Stomach smooth muscle (tissue), 2 donors: ENCODE results near the gene ARHGEF10L.

Source experiments
- H3K27ac ChIP-seq: one replicate; pipeline ENCODE4 v1.7.0; 2013; ENCODE audit warnings: mild to moderate bottlenecking, low read length, inconsistent platforms
- H3K27me3 ChIP-seq, 2 donors: one replicate each; pipeline ENCODE4 v1.7.0; 2013; ENCODE audit warnings: low read length in 2 of 2; ENCODE audit not compliant: insufficient read depth in 2 of 2, control insufficient read depth in 1 of 2
- H3K36me3 ChIP-seq, 2 donors: one replicate each; pipeline ENCODE4 v1.7.0; 2013; ENCODE audit warnings: low read length in 2 of 2; ENCODE audit not compliant: control insufficient read depth in 2 of 2, insufficient read depth in 2 of 2
- H3K4me1 ChIP-seq: one replicate; pipeline ENCODE4 v1.7.0; 2013; ENCODE audit warnings: low read length; ENCODE audit not compliant: control insufficient read depth, insufficient read depth
- H3K4me3 ChIP-seq, 2 donors: one replicate each; pipeline ENCODE4 v1.7.0; 2013; ENCODE audit warnings: low read length in 2 of 2
- H3K9ac ChIP-seq, 2 donors: one replicate each; pipeline ENCODE4 v1.7.0; 2013; ENCODE audit warnings: low read length in 2 of 2, mild to moderate bottlenecking in 1 of 2
- H3K9me3 ChIP-seq, 2 donors: one replicate each; pipeline ENCODE4 v1.7.0; 2013; ENCODE audit warnings: low read length in 2 of 2; ENCODE audit not compliant: control insufficient read depth in 2 of 2
- donor health status: healthy.
- donor health status: Pancreatic carcinoma.

Gene ARHGEF10L

DNA sequence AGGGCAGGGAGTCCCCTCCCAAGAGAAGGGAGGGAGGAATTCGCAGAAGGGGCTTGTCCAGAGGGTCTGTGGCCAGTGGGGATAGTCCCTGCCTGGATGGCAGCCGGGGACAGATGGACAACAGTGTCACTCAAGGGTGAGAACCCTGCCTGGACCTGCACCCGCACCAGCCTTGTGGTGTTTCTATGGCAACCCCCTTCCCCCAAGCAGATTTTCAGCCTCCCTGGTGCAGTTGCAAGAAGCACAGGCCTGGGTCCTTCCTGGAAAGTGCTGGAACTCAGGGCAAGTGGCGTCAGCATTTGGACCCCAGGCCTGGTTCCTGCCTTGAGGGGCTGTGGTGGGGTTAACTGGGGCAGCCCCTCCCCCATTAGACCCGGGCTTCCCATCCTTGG, 131.8 kb downstream of the ARHGEF10L start:
- Histone ChIP-seq H3K9me3 (no peaks in the 10 kb centered on the region), H3K36me3 (peaks cover 8 to 19% of the 10 kb centered on the region in 2 donors), H3K27ac (peak overlapping the region; percentile 6), H3K4me1 (peaks cover 13% of the 10 kb centered on the region), H3K27me3 (no peaks in the 10 kb centered on the region), H3K9ac (no peak overlapping the region), H3K4me3 (no peak overlapping the region)

DNA sequence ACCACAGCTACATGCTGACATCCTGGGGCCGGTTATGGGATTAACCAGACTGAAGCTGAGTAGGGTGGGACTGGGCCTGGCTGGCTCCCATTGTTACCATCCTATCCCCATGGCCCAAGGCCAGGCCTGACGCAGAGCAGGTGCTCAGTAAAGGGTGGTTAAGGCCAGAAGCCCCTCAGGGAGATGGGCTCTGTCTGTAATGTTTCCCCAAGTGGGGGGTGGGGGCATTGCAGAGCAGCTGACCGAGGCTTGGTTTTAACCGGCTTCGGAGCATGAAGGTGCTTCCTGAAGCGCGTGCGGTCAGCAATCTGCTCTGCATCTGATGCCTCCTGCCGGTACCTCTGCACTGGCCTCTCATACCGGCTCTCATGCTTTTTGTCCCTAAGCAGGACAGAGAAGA, 132.2 kb downstream of the ARHGEF10L start:
- Histone ChIP-seq H3K9ac (no peak overlapping the region), H3K4me1 (peaks cover 13% of the 10 kb centered on the region), H3K27ac (peak overlapping the region; percentile 6), H3K4me3 (no peak overlapping the region), H3K9me3 (no peaks in the 10 kb centered on the region), H3K27me3 (no peaks in the 10 kb centered on the region), H3K36me3 (peaks cover 8 to 21% of the 10 kb centered on the region in 2 donors)

DNA sequence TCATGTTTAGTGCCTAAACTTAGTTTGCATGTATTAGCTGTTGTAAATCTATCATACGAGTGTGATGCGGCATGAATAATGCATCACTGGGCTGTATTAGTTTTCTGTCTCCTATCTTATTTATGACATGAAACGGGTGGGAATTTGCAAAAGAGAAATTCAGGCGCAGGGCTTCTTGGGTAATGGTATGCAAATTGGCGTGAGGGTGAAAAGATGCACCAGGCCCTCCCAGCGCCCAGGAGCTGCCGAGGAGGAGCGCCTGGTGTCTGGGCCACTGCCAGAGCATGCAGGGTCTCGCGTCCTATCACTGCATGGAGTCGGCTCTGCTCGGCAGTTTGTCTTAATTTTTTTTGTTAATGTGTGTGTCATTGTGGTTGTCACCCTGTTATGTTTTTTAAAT, 132.7 kb downstream of the ARHGEF10L start:
- peaks cover 13% of the 10 kb centered on the region for H3K4me1 ChIP-seq

DNA sequence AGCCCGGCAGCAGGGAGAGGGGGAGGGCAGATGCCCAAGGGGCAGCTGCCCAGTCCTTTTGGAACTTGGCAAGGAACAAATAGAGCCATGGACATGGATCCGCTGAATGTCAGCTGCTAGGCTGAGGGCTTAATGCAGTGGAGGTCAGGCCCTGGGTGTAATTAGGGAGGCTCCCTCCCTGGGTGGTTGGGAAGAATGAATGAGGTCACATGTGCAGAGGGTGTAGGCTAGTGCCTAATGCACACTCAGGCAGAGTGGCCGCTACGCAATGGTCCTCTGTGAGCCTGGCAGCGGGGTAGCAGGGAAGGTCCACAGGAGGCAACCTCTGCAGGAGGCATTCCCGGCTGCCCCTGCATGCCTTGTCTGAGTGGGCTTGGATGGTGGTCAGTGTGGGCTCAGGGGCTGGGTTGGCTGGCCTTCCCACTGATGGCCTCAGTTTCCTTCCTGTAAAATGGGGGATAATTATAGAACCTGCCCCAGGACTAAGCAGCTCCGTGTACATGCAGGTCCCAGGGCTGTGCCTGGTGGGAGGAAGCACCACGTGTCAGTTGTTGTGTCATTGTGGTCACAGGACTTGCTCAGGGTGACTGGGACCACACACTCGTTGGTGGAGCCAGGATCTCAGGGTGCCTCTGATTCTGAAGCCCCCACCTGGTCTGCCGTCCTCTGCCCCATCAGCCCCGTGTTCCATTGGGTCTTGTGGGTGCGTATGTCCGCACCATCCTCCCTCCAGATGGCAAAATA, 134.0 kb downstream of the ARHGEF10L start:
- H3K4me3 ChIP-seq = no peak overlapping the region
- no peaks in the 10 kb centered on the region for H3K27me3 ChIP-seq
- no peak overlapping the region for H3K9ac ChIP-seq
- H3K4me1 ChIP-seq = peaks cover 13% of the 10 kb centered on the region
- no peaks in the 10 kb centered on the region for H3K9me3 ChIP-seq
- H3K36me3 ChIP-seq = peaks cover 9 to 16% of the 10 kb centered on the region in 2 donors
- H3K27ac ChIP-seq = no peak overlapping the region

More for the DNA sequence above, 132.7 kb downstream of the ARHGEF10L start:
- peaks cover 11 to 22% of the 10 kb centered on the region in 2 donors for H3K36me3 ChIP-seq
- no peaks in the 10 kb centered on the region for H3K27me3 ChIP-seq
- H3K27ac ChIP-seq = no peak overlapping the region
- no peak overlapping the region for H3K4me3 ChIP-seq
- no peak overlapping the region for H3K9ac ChIP-seq
- H3K9me3 ChIP-seq = no peaks in the 10 kb centered on the region

DNA sequence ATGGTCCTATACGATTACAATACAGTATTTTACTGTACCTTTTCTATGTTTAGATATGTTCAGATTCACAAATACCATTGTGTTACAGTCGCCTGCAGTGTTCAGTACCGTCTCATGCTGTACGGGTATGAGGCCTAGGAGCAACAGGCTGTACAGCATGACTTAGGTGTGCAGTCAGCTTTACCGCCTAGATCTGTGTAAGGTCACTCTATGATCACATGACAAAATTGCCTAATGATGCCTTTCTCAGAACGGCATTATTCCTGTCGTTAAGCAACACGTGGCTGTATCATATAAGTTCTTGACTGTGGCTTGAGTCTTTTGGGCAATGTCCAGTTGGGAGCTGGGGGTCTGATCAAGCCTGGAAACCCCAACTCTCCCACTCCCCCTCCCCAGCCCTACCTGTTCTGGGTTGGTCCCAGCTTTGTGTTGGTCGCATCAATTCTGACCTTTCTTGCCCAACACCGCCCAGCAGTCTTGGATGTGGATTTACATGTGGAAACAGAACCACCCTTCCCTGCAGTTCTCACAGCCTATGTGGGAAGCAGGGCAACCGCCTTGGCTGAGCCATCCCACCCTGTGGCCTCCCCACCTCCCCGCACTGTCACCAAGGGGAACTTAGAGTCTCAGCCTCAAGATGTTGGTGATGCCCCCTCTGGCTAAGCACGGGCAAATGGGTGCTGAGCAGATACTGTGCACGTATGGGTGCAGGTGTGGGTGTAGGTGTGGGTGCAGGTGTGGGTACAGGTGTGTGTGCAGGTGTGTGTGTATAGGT, 135.4 kb downstream of the ARHGEF10L start:
- H3K27me3 ChIP-seq = no peaks in the 10 kb centered on the region
- no peak overlapping the region for H3K4me3 ChIP-seq
- no peaks in the 10 kb centered on the region for H3K9me3 ChIP-seq
- H3K36me3 ChIP-seq = peaks cover 8 to 9% of the 10 kb centered on the region in 2 donors
- no peak overlapping the region for H3K27ac ChIP-seq
- no peak overlapping the region for H3K9ac ChIP-seq
- H3K4me1 ChIP-seq = peaks cover 13% of the 10 kb centered on the region

GRCh38 chr1:17675744-17676143, 136.2 kb downstream of the ARHGEF10L start:
- H3K36me3 ChIP-seq = peaks cover 7 to 9% of the 10 kb centered on the region in 2 donors
- peaks cover 13% of the 10 kb centered on the region for H3K4me1 ChIP-seq
- H3K9ac ChIP-seq = no peak overlapping the region
- H3K4me3 ChIP-seq = no peak overlapping the region
- no peaks in the 10 kb centered on the region for H3K9me3 ChIP-seq
- H3K27me3 ChIP-seq = no peaks in the 10 kb centered on the region
- no peak overlapping the region for H3K27ac ChIP-seq

DNA sequence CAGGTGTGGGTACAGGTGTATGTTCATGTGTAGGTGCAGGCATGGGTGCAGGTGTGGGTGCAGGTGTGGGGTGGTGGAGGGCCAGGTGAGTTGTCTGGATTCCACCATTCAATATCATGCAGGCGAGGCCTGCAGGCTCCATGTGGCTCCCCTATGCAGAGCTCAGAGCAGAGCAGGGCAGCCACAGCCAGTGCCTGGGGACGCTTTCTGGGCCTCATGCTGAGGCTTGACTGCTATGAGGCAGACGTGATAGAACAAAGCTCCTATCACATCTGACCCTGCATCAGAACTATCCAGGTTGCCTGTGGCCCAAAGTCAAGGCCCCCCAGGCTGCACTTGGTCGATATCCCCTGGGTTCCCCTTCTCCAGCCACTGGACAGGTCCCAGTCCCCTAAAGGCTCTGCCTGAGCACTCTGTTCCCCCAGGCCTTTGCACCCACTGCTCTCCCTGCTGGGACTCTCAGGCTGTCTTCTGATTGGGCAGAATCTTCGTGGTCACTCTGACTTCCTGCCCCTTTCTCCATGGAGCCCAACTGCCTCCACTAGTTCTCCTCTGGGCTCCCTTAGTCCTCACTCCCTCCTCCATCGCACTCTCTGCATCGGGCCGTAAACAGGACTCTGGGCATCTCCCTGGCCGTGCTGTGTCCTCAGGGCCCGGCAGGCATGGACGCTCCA, 137.0 kb downstream of the ARHGEF10L start:
- Histone ChIP-seq H3K27me3 (no peaks in the 10 kb centered on the region), H3K27ac (no peak overlapping the region), H3K9ac (no peak overlapping the region), H3K4me3 (no peak overlapping the region), H3K9me3 (no peaks in the 10 kb centered on the region), H3K36me3 (peaks cover 7 to 9% of the 10 kb centered on the region in 2 donors), H3K4me1 (peaks cover 7% of the 10 kb centered on the region)

- Histone ChIP-seq H3K27me3 (no peaks in the 10 kb centered on the region), H3K36me3 (peaks cover 7 to 12% of the 10 kb centered on the region in 2 donors), H3K4me1 (peaks cover 7% of the 10 kb centered on the region), H3K4me3 (no peak overlapping the region), H3K9ac (no peak overlapping the region), H3K27ac (no peak overlapping the region), H3K9me3 (no peaks in the 10 kb centered on the region)
These were observed 138.5 kb downstream of the ARHGEF10L start for GRCh38 chr1:17678011-17678410.

GRCh38 chr1:17679856-17680255, 140.4 kb downstream of the ARHGEF10L start:
- Histone ChIP-seq H3K9ac (no peak overlapping the region), H3K4me3 (no peak overlapping the region), H3K9me3 (no peaks in the 10 kb centered on the region), H3K4me1 (peaks cover 5% of the 10 kb centered on the region), H3K27me3 (no peaks in the 10 kb centered on the region), H3K36me3 (peaks cover 10 to 14% of the 10 kb centered on the region in 2 donors), H3K27ac (no peak overlapping the region)

GRCh38 chr1:17680308-17680707, 140.8 kb downstream of the ARHGEF10L start:
- Histone ChIP-seq H3K4me3 (no peak overlapping the region), H3K9me3 (no peaks in the 10 kb centered on the region), H3K9ac (no peak overlapping the region), H3K27ac (no peak overlapping the region), H3K4me1 (peaks cover 5% of the 10 kb centered on the region), H3K36me3 (peaks cover 9 to 11% of the 10 kb centered on the region in 2 donors), H3K27me3 (no peaks in the 10 kb centered on the region)
